MG63 (cell line): Measurements from ENCODE around the gene POLR3GL. TPM values are rescaled to one million over a fixed set of nuclear protein-coding genes. Genes with fewer than 3 reads are reported as not detected.

Source experiments
- DNase-seq: peaks from one replicate; pipeline ENCODE4 v3.0.0-alpha.2; 2020
- H3K27me3 ChIP-seq: fragments of 250-450 bp; sonication (Bioruptor Pico); 2 replicates; pipeline ENCODE4 v1.5.1; 2020; ENCODE audit warnings: mild to moderate bottlenecking, moderate library complexity
- H3K36me3 ChIP-seq: fragments of 250-450 bp; sonication (Bioruptor Pico); 2 replicates; pipeline ENCODE4 v1.5.1; 2020; ENCODE audit warnings: mild to moderate bottlenecking, moderate library complexity
- H3K4me3 ChIP-seq: fragments of 250-450 bp; sonication (Bioruptor Pico); 2 replicates; pipeline ENCODE4 v1.5.1; 2020; ENCODE audit warnings: mild to moderate bottlenecking, moderate library complexity
- H3K9me3 ChIP-seq: fragments of 250-450 bp; sonication (Bioruptor Pico); 2 replicates; pipeline ENCODE4 v1.5.1; 2020; ENCODE audit warnings: mild to moderate bottlenecking, moderate library complexity
- total RNA-seq: library from RNA; depleted of rRNA; stranded (reverse); fragments of >200 nt; shearing (Covaris generic); gene quantifications from 2 replicates; pipeline ENCODE4 v1.2.3, GENCODE V29; 2014; ENCODE audit warnings: low replicate concordance

The POLR3GL gene
- total RNA-seq, 1 experiment from 2014 or later = 6.8 TPM

- Histone ChIP-seq H3K4me3 (no peak overlapping the region), H3K27me3 (no peaks in the 10 kb centered on the region), H3K36me3 (no peaks in the 10 kb centered on the region; the same call in 1 of the 2 replicates), H3K9me3 (no peaks in the 10 kb centered on the region)
- no peak for DNase-seq
Measured at GRCh38 chr1:145979746-145980456, 15.4 kb downstream of the POLR3GL start.

GRCh38 chr1:145980457-145980994 is 16.0 kb downstream of the POLR3GL start:
- no peaks in the 10 kb centered on the region; the same call in 1 of the 2 replicates for H3K36me3 ChIP-seq
- H3K27me3 ChIP-seq = no peaks in the 10 kb centered on the region
- no peak overlapping the region for H3K4me3 ChIP-seq
- DNase-seq = no peak
- no peaks in the 10 kb centered on the region for H3K9me3 ChIP-seq

GRCh38 chr1:145982010-145982723 is 17.7 kb downstream of the POLR3GL start:
- Histone ChIP-seq H3K27me3 (no peaks in the 10 kb centered on the region), H3K4me3 (no peak overlapping the region), H3K9me3 (no peaks in the 10 kb centered on the region), H3K36me3 (no peaks in the 10 kb centered on the region; the same call in 1 of the 2 replicates)
- DNase-seq = no peak

GRCh38 chr1:145983206-145983675 is 18.8 kb downstream of the POLR3GL start:
- no peak for DNase-seq
- Histone ChIP-seq H3K4me3 (no peak overlapping the region), H3K36me3 (no peaks in the 10 kb centered on the region; the same call in 1 of the 2 replicates), H3K9me3 (no peaks in the 10 kb centered on the region), H3K27me3 (no peaks in the 10 kb centered on the region)

GRCh38 chr1:145983960-145984830 is 19.7 kb downstream of the POLR3GL start:
- no peak overlapping the region for H3K4me3 ChIP-seq
- H3K27me3 ChIP-seq = no peaks in the 10 kb centered on the region
- no peaks in the 10 kb centered on the region for H3K36me3 ChIP-seq
- no peak for DNase-seq
- H3K9me3 ChIP-seq = no peaks in the 10 kb centered on the region

DNA sequence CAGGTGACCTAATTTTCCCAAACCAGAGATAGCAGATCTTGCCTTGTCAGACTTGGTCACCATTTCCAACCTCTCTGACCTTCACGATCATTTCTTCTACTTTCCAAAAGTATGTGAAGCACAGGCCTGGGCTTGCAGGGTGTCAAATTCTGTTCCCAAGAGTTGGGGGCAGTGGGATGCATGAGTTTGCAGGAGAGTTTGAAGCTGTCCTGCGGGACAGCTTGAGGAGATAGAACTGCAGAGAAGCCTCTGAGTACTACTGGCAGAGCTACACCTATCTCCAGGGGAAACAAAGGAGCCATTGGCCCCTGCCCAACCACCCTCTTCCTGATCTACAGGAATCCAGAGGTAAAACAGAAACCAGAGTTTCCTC is 20.6 kb downstream of the POLR3GL start:
- Histone ChIP-seq H3K9me3 (no peaks in the 10 kb centered on the region), H3K27me3 (no peaks in the 10 kb centered on the region), H3K36me3 (no peaks in the 10 kb centered on the region), H3K4me3 (no peak overlapping the region)
- no peak for DNase-seq

DNA sequence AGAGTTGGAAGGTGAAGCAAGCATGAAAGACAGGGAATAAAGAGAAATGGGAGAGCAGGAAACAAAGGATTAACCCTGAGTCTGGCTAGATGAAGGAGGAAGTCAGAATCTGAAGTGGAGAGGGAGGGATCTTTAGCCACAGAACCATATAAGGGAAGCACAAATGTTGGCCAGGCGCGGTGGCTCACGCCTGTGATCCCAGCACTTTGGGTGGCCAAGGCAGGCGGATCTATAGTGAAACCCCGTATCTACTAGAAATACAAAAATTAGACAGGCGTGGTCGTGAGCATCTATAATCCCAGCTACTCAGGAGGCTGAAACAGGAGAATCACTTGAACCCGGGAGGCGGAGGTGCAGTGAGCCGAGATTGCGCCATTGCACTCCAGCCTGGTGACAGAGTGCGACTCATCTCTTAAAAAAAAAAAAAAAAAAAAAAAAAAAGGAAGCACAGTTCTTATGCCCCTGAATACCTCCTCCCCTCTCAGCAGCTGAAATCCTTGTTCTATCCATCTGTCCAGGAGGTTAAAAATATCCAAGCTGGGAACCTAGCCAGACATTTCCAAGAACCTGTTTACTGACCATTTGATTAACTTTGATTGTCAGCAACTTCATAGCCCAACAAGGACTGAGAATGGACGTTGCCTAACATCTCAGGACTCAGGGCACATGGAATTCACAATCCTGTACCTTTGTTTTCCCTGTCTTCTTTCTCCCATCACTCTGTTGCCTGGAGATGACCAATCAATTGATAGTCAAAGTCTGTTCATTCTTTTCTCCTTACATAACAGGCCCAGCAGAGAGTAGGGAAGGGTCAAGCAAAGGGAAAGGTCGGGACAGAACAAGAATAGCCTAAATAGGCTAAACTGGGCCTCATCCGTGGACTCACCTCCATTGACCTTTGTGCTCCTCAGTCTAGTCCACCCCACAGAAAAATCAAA is 21.3 kb downstream of the POLR3GL start:
- DNase-seq = peak; percentile 50
- Histone ChIP-seq H3K27me3 (no peaks in the 10 kb centered on the region), H3K36me3 (no peaks in the 10 kb centered on the region), H3K4me3 (no peak overlapping the region), H3K9me3 (no peaks in the 10 kb centered on the region)

DNA sequence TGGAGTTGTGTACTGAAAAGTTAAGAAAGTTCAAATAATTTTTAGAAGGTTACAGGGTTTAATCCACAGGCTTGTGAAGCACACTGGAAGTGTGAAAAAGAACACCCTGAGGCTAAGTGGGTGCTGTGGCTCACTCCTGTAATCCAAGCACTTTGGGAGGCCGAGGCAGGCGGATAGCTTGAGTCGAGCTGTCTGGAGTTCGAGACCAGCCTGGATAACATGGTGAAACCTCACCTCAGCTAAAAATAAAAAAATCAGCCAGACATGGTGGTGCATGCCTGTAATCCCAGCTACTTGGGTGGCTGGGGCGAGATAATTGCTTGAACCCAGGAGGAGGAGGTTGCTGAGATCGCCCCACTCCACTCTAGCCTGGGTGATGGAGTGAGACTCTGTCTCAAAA is 22.1 kb downstream of the POLR3GL start:
- no peak overlapping the region for H3K4me3 ChIP-seq
- no peak for DNase-seq
- no peaks in the 10 kb centered on the region for H3K27me3 ChIP-seq
- no peaks in the 10 kb centered on the region for H3K9me3 ChIP-seq
- no peaks in the 10 kb centered on the region for H3K36me3 ChIP-seq

DNA sequence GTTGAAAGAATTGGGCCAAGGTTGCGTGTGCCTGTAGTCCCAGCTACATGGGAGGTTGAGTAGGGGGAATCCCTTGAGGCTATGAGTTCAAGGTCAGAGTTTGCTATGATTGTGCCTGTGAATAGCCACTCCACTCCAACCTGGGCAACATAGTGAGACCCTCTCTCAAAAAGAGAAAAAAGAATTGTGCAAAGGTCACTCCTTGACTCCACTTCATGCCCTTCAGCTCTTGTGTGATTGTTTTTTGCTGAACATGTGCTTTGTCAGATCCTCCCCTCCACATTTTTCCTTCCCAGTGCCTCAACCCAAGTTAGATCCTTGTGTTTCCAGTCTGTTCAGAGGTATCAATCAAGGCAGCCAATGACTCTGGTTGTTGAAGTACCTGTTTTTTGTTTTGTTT is 23.4 kb downstream of the POLR3GL start:
- H3K27me3 ChIP-seq = no peaks in the 10 kb centered on the region
- no peaks in the 10 kb centered on the region for H3K9me3 ChIP-seq
- H3K4me3 ChIP-seq = no peak overlapping the region
- H3K36me3 ChIP-seq = peaks cover 5% of the 10 kb centered on the region
- no peak for DNase-seq

- Histone ChIP-seq H3K4me3 (no peak overlapping the region), H3K9me3 (no peaks in the 10 kb centered on the region), H3K36me3 (peaks cover 14% of the 10 kb centered on the region), H3K27me3 (no peaks in the 10 kb centered on the region)
- DNase-seq = no peak
Measured at GRCh38 chr1:145988773-145989172, 24.3 kb downstream of the POLR3GL start.

- no peak for DNase-seq
- Histone ChIP-seq H3K27me3 (no peaks in the 10 kb centered on the region), H3K36me3 (peaks cover 28% of the 10 kb centered on the region), H3K9me3 (no peaks in the 10 kb centered on the region), H3K4me3 (no peak overlapping the region)
Measured at GRCh38 chr1:145990249-145990855, 25.9 kb downstream of the POLR3GL start.

GRCh38 chr1:145991735-145992412 is 27.4 kb downstream of the POLR3GL start:
- no peaks in the 10 kb centered on the region for H3K27me3 ChIP-seq
- peaks cover 28% of the 10 kb centered on the region for H3K36me3 ChIP-seq
- H3K4me3 ChIP-seq = no peak overlapping the region
- H3K9me3 ChIP-seq = no peaks in the 10 kb centered on the region
- no peak for DNase-seq

DNA sequence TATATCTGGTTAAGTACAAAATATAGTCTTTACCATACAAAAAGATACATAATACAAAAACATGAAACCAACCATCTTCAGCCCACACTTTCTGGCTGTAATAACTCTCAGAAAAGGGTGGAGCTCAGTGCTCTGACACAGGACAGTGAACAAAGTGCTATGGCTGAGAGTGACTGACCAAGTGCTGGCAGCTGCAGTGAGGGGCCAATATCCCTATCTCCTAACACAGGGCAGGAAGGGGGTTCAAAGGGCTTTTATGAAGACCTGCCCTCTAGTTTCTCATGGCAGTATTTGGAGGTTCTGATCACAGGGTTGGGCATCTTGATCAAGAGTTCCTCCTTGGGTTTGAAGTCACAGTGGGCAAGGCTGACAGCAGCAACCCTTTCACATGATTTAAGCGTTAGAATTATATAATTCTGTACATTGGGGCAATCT is 28.0 kb downstream of the POLR3GL start:
- no peaks in the 10 kb centered on the region for H3K27me3 ChIP-seq
- H3K4me3 ChIP-seq = no peak overlapping the region
- no peak for DNase-seq
- peaks cover 28% of the 10 kb centered on the region for H3K36me3 ChIP-seq
- no peaks in the 10 kb centered on the region for H3K9me3 ChIP-seq

GRCh38 chr1:145992958-145993617 is 28.6 kb downstream of the POLR3GL start:
- no peak for DNase-seq
- H3K36me3 ChIP-seq = peaks cover 28% of the 10 kb centered on the region
- no peaks in the 10 kb centered on the region for H3K9me3 ChIP-seq
- no peak overlapping the region for H3K4me3 ChIP-seq
- H3K27me3 ChIP-seq = no peaks in the 10 kb centered on the region
